ENCODE results near the gene MAN1A1. TPM values are rescaled to one million over a fixed set of nuclear protein-coding genes. Genes with fewer than 3 reads are reported as not detected.

MAN1A1 gene
- polyA plus RNA-seq, 3 donors, result 11.0 to 20.4 (median 16.1) TPM

GRCh38 chr6:119327810-119328209, 21.8 kb downstream of the MAN1A1 start:
- Mint-ChIP-seq H3K27ac (no peak overlapping the region), H3K36me3 (peaks cover 22 to 29% of the 10 kb centered on the region in 2 donors), H3K4me1 (no peaks in the 10 kb centered on the region), H3K27me3 (ENCODE audit: low read depth in 3 of 3) (no peaks in the 10 kb centered on the region), H3K9me3 (no peaks in the 10 kb centered on the region), H3K4me3 (no peak overlapping the region)
- intact Hi-C loops (cut with micrococcal nuclease), result no loop called here
- Histone ChIP-seq H3K27ac (ENCODE audit: low read depth in 1 of 2, low read length in 2 of 2) (no peak overlapping the region), H3K4me2 (replicated peaks; ENCODE audit: extremely low read depth, low read length, poor library complexity, severe bottlenecking) (no peak overlapping the region), H3K79me2 (ENCODE audit: insufficient read depth, low read length) (peaks cover 27% of the 10 kb centered on the region), H3K27me3 (ENCODE audit: control insufficient read depth in 2 of 2, insufficient read depth in 2 of 2, low read length in 2 of 2) (no peaks in the 10 kb centered on the region), H3K4me3 (replicated peaks in 1 of 3; ENCODE audit: low read depth in 2 of 3, low read length in 3 of 3) (no peak overlapping the region), H3K9me3 (replicated peaks in 1 of 2; ENCODE audit: control insufficient read depth in 1 of 2, insufficient read depth in 1 of 2, low read length in 2 of 2) (no peaks in the 10 kb centered on the region), H2AFZ (ENCODE audit: insufficient read depth, low read depth, low read length, poor library complexity, severe bottlenecking) (no peak overlapping the region), H3K36me3 (replicated peaks in 1 of 2; ENCODE audit: control insufficient read depth in 1 of 2, insufficient read depth in 2 of 2, low read length in 2 of 2) (peaks cover 2 to 18% of the 10 kb centered on the region in 2 donors), H3K9ac (ENCODE audit: insufficient read depth, low read length, poor library complexity, severe bottlenecking) (no peak overlapping the region), H4K20me1 (ENCODE audit: insufficient read depth, low read length) (peaks cover 11% of the 10 kb centered on the region), H3K4me1 (ENCODE audit: control insufficient read depth in 1 of 2, insufficient read depth in 2 of 2, low read length in 2 of 2) (no peaks in the 10 kb centered on the region)
- no CpG with 5 or more reads among the region's 2 CpGs for WGBS (ENCODE audit: insufficient coverage)
- TF ChIP-seq, protein P1, sequence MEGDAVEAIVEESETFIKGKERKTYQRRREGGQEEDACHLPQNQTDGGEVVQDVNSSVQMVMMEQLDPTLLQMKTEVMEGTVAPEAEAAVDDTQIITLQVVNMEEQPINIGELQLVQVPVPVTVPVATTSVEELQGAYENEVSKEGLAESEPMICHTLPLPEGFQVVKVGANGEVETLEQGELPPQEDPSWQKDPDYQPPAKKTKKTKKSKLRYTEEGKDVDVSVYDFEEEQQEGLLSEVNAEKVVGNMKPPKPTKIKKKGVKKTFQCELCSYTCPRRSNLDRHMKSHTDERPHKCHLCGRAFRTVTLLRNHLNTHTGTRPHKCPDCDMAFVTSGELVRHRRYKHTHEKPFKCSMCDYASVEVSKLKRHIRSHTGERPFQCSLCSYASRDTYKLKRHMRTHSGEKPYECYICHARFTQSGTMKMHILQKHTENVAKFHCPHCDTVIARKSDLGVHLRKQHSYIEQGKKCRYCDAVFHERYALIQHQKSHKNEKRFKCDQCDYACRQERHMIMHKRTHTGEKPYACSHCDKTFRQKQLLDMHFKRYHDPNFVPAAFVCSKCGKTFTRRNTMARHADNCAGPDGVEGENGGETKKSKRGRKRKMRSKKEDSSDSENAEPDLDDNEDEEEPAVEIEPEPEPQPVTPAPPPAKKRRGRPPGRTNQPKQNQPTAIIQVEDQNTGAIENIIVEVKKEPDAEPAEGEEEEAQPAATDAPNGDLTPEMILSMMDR (IDR thresholded peaks at IDR 0.05), result no peak
- DNase-seq, result no peak

DNA sequence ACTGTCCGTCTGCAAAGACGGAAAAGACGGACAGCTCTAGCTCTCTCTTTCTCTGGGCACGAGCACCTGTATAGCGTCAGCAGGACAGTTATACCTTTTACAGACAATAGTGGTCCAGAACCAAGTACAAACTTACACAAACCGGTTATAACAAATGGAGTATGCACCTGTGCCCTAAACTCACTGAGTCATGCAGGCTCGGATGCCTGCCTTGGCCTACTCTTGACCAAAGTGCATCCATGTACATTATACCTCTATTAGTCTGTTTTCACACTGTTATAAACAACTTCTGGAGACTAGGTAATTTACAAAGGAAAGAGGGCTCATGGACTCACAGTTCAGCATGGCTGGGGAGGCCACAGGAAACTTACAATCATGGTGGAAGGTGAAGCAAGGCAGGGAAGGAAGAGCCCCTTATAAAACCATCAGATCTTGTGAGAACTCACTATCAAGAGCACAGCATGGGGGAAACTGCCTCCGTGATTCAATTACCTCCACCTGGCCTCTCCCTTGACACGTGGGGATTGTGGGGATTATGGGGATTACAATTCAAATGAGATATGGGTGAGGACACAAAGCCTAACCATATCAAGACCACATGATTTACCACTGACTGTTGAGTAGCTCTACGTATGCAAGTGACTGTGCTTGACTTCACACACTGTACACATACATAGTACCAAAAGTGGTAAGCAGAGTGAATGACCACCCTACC, 23.1 kb downstream of the MAN1A1 start:
- H3K4me3 Mint-ChIP-seq, result no peak overlapping the region
- no peak overlapping the region for H3K4me2 ChIP-seq (replicated peaks; ENCODE audit: extremely low read depth, low read length, poor library complexity, severe bottlenecking)
- H3K36me3 Mint-ChIP-seq, result peaks cover 20 to 25% of the 10 kb centered on the region in 2 donors
- DNase-seq, result no peak
- H3K9me3 ChIP-seq (replicated peaks in 1 of 2; ENCODE audit: control insufficient read depth in 1 of 2, insufficient read depth in 1 of 2, low read length in 2 of 2), result no peaks in the 10 kb centered on the region
- no peaks in the 10 kb centered on the region for H3K4me1 ChIP-seq (ENCODE audit: control insufficient read depth in 1 of 2, insufficient read depth in 2 of 2, low read length in 2 of 2)
- no peaks in the 10 kb centered on the region for H3K27me3 ChIP-seq (ENCODE audit: control insufficient read depth in 2 of 2, insufficient read depth in 2 of 2, low read length in 2 of 2)
- no peak overlapping the region for H3K4me3 ChIP-seq (replicated peaks in 1 of 3; ENCODE audit: low read depth in 2 of 3, low read length in 3 of 3)
- 97% methylated on average over 6 of the region's 10 CpGs for WGBS (ENCODE audit: insufficient coverage)
- peaks cover 8% of the 10 kb centered on the region for H3K4me1 Mint-ChIP-seq
- H3K27ac ChIP-seq (ENCODE audit: low read depth in 1 of 2, low read length in 2 of 2), result no peak overlapping the region
- H3K9ac ChIP-seq (ENCODE audit: insufficient read depth, low read length, poor library complexity, severe bottlenecking), result no peak overlapping the region
- no peak overlapping the region for H2AFZ ChIP-seq (ENCODE audit: insufficient read depth, low read depth, low read length, poor library complexity, severe bottlenecking)
- intact Hi-C loops (cut with micrococcal nuclease), result no loop called here
- H4K20me1 ChIP-seq (ENCODE audit: insufficient read depth, low read length), result peaks cover 7% of the 10 kb centered on the region
- peaks cover 18% of the 10 kb centered on the region for H3K79me2 ChIP-seq (ENCODE audit: insufficient read depth, low read length)
- TF ChIP-seq, protein P1 (IDR thresholded peaks at IDR 0.05), result no peak
- H3K27me3 Mint-ChIP-seq (ENCODE audit: low read depth in 3 of 3), result no peaks in the 10 kb centered on the region
- H3K36me3 ChIP-seq (replicated peaks in 1 of 2; ENCODE audit: control insufficient read depth in 1 of 2, insufficient read depth in 2 of 2, low read length in 2 of 2), result peaks cover 2 to 18% of the 10 kb centered on the region in 2 donors
- peak overlapping the region in 1 of 7 donors; percentile 24 for H3K27ac Mint-ChIP-seq
- no peaks in the 10 kb centered on the region for H3K9me3 Mint-ChIP-seq

All from CD14-positive monocyte (primary cell).